ENCODE measurements around the gene PPIL1.
"Not testable (repeated sequence)": the region's sequence is repeated elsewhere in the genome, so short reads cannot be mapped to it uniquely, and the experiment has no call there.

Gene PPIL1

GRCh38 chr6:36813047-36813446 is 61.6 kb downstream of the PPIL1 start:
- DNase-seq = not testable (repeated sequence)

- DNase-seq = no peak
Measured at GRCh38 chr6:36809941-36810803, 64.4 kb downstream of the PPIL1 start.

DNA sequence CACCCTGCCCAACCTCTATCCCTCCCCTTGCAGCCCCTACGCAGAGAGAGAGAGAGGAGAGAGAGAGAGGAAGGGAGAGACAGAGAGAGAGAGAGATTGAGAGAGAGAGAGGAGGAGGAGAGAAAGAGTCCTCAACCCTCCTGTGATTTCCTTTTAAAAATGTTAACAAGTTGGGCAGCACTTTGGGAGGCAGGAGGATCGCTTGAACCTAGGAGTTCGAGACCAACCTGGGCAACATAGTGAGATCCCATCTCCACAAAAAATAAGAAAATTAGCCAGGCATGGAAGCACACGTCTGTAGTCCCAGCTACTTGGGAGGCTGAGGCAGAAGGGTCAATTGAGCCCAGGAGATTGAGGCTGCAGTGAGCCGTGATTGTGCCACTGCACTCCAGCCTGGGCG is 65.4 kb downstream of the PPIL1 start:
- DNase-seq = no peak

DNA sequence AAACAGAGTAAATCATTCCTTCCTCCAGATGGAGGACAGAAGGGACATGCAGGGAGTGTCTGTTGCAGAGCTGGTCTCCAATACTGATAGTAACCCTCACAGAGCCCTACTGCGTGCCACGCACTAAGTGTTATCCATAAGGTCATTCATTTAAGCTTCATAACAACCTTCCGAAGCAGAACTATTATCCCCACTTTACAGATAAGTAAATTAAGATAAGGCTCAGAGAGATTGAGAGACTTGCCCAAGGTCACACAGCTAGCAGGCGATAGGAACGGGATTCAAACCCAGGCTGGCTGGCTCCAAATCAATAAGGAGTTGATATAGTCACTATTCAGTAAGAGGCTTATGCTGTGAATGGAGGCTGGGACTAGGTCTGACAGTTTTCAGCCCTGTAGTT is 66.0 kb downstream of the PPIL1 start:
- no peak for DNase-seq

DNA sequence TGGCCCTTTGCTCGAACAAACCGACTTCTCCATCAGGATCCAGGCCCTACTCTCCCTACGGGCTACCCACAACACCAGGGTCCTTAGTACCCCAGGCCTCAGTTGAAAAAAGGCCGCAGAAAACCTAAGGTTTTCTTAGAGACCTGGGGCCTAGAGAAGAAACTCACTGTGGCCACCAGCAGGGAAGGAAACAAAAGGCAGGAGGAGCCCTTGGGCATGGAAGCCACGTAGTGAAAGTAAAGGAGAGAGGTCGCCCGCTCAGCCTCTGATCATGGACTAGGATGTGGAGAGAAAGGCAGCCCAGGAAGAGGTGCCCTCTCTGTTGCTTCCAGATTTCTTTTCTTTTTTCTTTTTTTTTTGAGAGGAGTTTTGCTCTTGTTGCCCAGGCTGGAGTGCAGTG is 66.9 kb downstream of the PPIL1 start:
- DNase-seq = no peak

DNA sequence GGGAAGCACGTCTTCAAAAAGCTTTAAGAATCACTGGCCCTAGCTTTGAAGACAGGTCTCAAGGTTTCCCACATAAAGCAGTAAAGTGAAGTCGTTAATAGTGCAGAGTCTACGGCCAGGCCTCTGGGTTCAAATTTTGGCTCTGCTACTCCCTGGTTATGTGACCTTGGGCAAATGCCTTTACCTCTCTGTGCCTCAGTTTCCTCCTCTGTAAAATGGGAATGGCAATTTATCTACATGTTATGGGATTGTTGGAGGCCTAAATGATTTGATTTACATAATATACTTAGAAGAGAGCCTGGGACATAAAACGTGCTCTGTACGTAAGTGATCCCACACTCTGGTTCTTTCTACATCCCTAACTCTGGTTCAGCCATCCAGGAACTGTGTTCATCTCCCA is 67.5 kb downstream of the PPIL1 start:
- no peak for DNase-seq

- DNase-seq = no peak
Measured at GRCh38 chr6:36805917-36806316, 68.7 kb downstream of the PPIL1 start.

- DNase-seq = no peak
Measured at GRCh38 chr6:36805096-36805797, 69.4 kb downstream of the PPIL1 start.

All from stimulated activated CD8-positive, alpha-beta memory T cell treated with anti-CD3 and anti-CD28 coated beads, Interleukin-4, amount 100 ng/mL, for 48 hours (primary cell).